CD14-positive monocyte (primary cell): Measurements from ENCODE around the gene CATSPERZ. TPM values are rescaled to one million over a fixed set of nuclear protein-coding genes. Genes with fewer than 3 reads are reported as not detected.

Source experiments
- DNase-seq, 3 donors: peaks; one replicate each; pipeline ENCODE4 v3.0.0-alpha.2; 2011 to 2022
- H2AFZ ChIP-seq: 2 replicates; pipeline ENCODE4 v1.6.0; 2012; ENCODE audit warnings: mild to moderate bottlenecking, low read depth, low read length, inconsistent platforms; ENCODE audit not compliant: insufficient read depth, poor library complexity, severe bottlenecking
- H3K27ac ChIP-seq, 2 donors: 1 replicate in 1 of 2; 2 replicates in 1 of 2; pipeline ENCODE4 v1.5.1; 2012 to 2013; ENCODE audit warnings: low read length in 2 of 2, control low read depth in 1 of 2, inconsistent platforms in 1 of 2, low read depth in 1 of 2, mild to moderate bottlenecking in 1 of 2
- H3K27me3 ChIP-seq, 2 donors: one replicate each; pipeline versions ENCODE4 v1.6.0 to v1.6.1; 2011 to 2013; ENCODE audit warnings: low read length in 2 of 2; ENCODE audit not compliant: control insufficient read depth in 2 of 2, insufficient read depth in 2 of 2
- H3K36me3 ChIP-seq, 2 donors: replicated peaks in 1 of 2; 1 replicate in 1 of 2; 2 replicates in 1 of 2; pipeline versions ENCODE4 v1.5.1 to v1.6.1; 2012 to 2013; ENCODE audit warnings: low read length in 2 of 2, control low read depth in 1 of 2, inconsistent platforms in 1 of 2, mild to moderate bottlenecking in 1 of 2; ENCODE audit not compliant: insufficient read depth in 2 of 2, control insufficient read depth in 1 of 2
- H3K4me1 ChIP-seq, 2 donors: 1 replicate in 1 of 2; 2 replicates in 1 of 2; pipeline versions ENCODE4 v1.5.1 to v1.6.1; 2012 to 2013; ENCODE audit warnings: low read length in 2 of 2, control low read depth in 1 of 2, inconsistent platforms in 1 of 2, mild to moderate bottlenecking in 1 of 2, moderate library complexity in 1 of 2; ENCODE audit not compliant: insufficient read depth in 2 of 2, control insufficient read depth in 1 of 2
- H3K4me2 ChIP-seq: replicated peaks from 2 replicates; pipeline ENCODE3; 2012; ENCODE audit warnings: low read length, moderate library complexity, mild to moderate bottlenecking; ENCODE audit not compliant: poor library complexity, severe bottlenecking; ENCODE audit errors: extremely low read depth
- H3K4me3 ChIP-seq, 3 experiments: fragments of 200-600 bp in 1 of 3; sonication (generic) in 1 of 3; replicated peaks in 1 of 3; 1 replicate in 2 of 3; 2 replicates in 1 of 3; pipeline ENCODE4 v1.5.1; 2011 to 2013; ENCODE audit warnings: low read length in 3 of 3, mild to moderate bottlenecking in 3 of 3, control low read depth in 2 of 3, low read depth in 2 of 3, inconsistent platforms in 1 of 3, moderate library complexity in 1 of 3
- H3K79me2 ChIP-seq: 2 replicates; pipeline ENCODE4 v1.6.0; 2012; ENCODE audit warnings: mild to moderate bottlenecking, control low read depth, inconsistent platforms, low read length, moderate library complexity; ENCODE audit not compliant: insufficient read depth
- H3K9ac ChIP-seq: 2 replicates; pipeline ENCODE4 v1.6.0; 2017; ENCODE audit warnings: low read length, mild to moderate bottlenecking; ENCODE audit not compliant: insufficient read depth, poor library complexity, severe bottlenecking
- H3K9me3 ChIP-seq, 2 donors: replicated peaks in 1 of 2; 1 replicate in 1 of 2; 2 replicates in 1 of 2; pipeline versions ENCODE4 v1.5.1 to v1.6.1; 2012 to 2013; ENCODE audit warnings: low read length in 2 of 2, control low read depth in 1 of 2; ENCODE audit not compliant: control insufficient read depth in 1 of 2, insufficient read depth in 1 of 2
- H4K20me1 ChIP-seq: 2 replicates; pipeline ENCODE4 v1.6.0; 2012; ENCODE audit warnings: mild to moderate bottlenecking, low read length, control low read depth, moderate library complexity; ENCODE audit not compliant: insufficient read depth
- H3K27ac Mint-ChIP-seq, 7 donors: one replicate each; pipeline ENCODE4 v1.8.0; 2020; ENCODE audit warnings: mild to moderate bottlenecking in 7 of 7, mixed read lengths in 7 of 7, moderate library complexity in 6 of 7, inconsistent platforms in 2 of 7
- H3K27me3 Mint-ChIP-seq, 3 donors: one replicate each; pipeline ENCODE4 v1.8.0; 2021 to 2022; ENCODE audit warnings: low read depth in 3 of 3, mild to moderate bottlenecking in 3 of 3, mixed read lengths in 3 of 3, moderate library complexity in 3 of 3, inconsistent platforms in 1 of 3
- H3K36me3 Mint-ChIP-seq, 2 donors: one replicate each; pipeline ENCODE4 v1.8.0; 2020; ENCODE audit warnings: mixed read lengths in 2 of 2, inconsistent platforms in 1 of 2, mild to moderate bottlenecking in 1 of 2
- H3K4me1 Mint-ChIP-seq: one replicate; pipeline ENCODE4 v1.8.0; 2020; ENCODE audit warnings: mild to moderate bottlenecking, mixed read lengths
- H3K4me3 Mint-ChIP-seq, 2 donors: one replicate each; pipeline ENCODE4 v1.8.0; 2020; ENCODE audit warnings: mild to moderate bottlenecking in 2 of 2, mixed read lengths in 2 of 2, moderate library complexity in 1 of 2
- H3K9me3 Mint-ChIP-seq, 7 donors: one replicate each; pipeline ENCODE4 v1.8.0; 2020 to 2022; ENCODE audit warnings: mixed read lengths in 7 of 7, mild to moderate bottlenecking in 6 of 7, moderate library complexity in 6 of 7, inconsistent platforms in 2 of 7
- WGBS: methylation state at CpG from one replicate; pipeline ENCODE4 v1.1.5; 2013; ENCODE audit warnings: missing lambda C conversion rate; ENCODE audit not compliant: insufficient coverage; 5-methylcytosine and 5-hydroxymethylcytosine counted together
- intact Hi-C, 2 donors: fragments of 100-400 bp; cut with micrococcal nuclease; formaldehyde crosslinking; loops; one replicate each; pipeline versions ENCODE4 v1.15.0 to v1.15.1; 2023
- polyA plus RNA-seq, 3 donors: library from polyadenylated mRNA; depleted of rRNA in 1 of 3; unstranded in 2 of 3; stranded (reverse) in 1 of 3; fragments of 300-500 nt in 2 of 3; fragments of >200 nt in 1 of 3; fragmentation: Illumina TruSeq in 2 of 3; gene quantifications; 1 replicate in 2 of 3; 2 replicates in 1 of 3; pipeline ENCODE4 v1.2.3, GENCODE V29; 2012 to 2021
- TF ChIP-seq, protein P1 (sequence below): fragments of 200-600 bp; IDR thresholded peaks from one replicate; pipeline ENCODE4 v1.8.0; 2022; ENCODE audit warnings: antibody characterized with exemption, mild to moderate bottlenecking

CATSPERZ gene
- polyA plus RNA-seq, 3 donors = not detected

DNA sequence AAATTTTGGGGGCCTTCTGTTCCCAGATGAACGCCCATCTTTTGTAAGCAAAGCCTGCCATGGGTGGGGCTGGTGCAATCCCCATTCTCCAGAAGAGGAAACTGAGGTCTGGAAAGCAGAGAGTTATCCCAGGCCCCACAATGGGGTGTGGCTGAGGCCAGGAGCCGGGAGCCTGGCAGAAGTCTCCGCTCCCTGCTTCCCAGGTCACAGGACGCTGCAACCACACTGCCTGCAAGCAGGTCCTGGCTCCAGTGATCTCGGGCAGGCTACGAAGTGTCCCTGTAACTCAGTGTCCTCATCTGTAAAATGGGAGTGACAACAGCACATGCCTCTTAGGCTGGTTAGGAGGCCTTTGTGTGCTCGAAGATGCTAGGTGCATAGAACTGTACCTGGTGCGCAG, 47.1 kb upstream of the CATSPERZ start:
- DNase-seq = no peak
- Mint-ChIP-seq H3K4me1 (peaks cover 30% of the 10 kb centered on the region), H3K36me3 (peaks cover 25 to 39% of the 10 kb centered on the region in 2 donors), H3K4me3 (peak overlapping the region; percentile 39 to 89), H3K9me3 (peaks cover 0 to under 1% (median 0%) of the 10 kb centered on the region in 7 donors), H3K27me3 (peaks cover 3 to 10% (median 8%) of the 10 kb centered on the region in 3 donors), H3K27ac (no peak overlapping the region)
- intact Hi-C loops = loop anchor here (2.0 to 5.0 kb wide), 2 partner anchors 16 to 34 kb away; partner anchors contain the start of gene GPR137 (in 1 of the 2)
- H3K36me3 ChIP-seq = peaks cover 27 to 38% of the 10 kb centered on the region in 2 donors
- peaks cover 28% of the 10 kb centered on the region for H4K20me1 ChIP-seq
- H3K27me3 ChIP-seq = no peaks in the 10 kb centered on the region
- no peaks in the 10 kb centered on the region for H3K9me3 ChIP-seq
- H3K4me1 ChIP-seq = peaks cover 25 to 39% of the 10 kb centered on the region in 2 donors
- H3K4me3 ChIP-seq = peak overlapping the region in 1 of 3 experiments; percentile 87
- TF ChIP-seq, protein P1, sequence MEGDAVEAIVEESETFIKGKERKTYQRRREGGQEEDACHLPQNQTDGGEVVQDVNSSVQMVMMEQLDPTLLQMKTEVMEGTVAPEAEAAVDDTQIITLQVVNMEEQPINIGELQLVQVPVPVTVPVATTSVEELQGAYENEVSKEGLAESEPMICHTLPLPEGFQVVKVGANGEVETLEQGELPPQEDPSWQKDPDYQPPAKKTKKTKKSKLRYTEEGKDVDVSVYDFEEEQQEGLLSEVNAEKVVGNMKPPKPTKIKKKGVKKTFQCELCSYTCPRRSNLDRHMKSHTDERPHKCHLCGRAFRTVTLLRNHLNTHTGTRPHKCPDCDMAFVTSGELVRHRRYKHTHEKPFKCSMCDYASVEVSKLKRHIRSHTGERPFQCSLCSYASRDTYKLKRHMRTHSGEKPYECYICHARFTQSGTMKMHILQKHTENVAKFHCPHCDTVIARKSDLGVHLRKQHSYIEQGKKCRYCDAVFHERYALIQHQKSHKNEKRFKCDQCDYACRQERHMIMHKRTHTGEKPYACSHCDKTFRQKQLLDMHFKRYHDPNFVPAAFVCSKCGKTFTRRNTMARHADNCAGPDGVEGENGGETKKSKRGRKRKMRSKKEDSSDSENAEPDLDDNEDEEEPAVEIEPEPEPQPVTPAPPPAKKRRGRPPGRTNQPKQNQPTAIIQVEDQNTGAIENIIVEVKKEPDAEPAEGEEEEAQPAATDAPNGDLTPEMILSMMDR = no peak
- peak overlapping the region; percentile 98 for H3K4me2 ChIP-seq
- no peak overlapping the region for H3K27ac ChIP-seq
- WGBS = 86% methylated on average over 7 of the region's 8 CpGs
- H3K9ac ChIP-seq = no peak overlapping the region
- no peak overlapping the region for H2AFZ ChIP-seq
- peaks cover 18% of the 10 kb centered on the region for H3K79me2 ChIP-seq

DNA sequence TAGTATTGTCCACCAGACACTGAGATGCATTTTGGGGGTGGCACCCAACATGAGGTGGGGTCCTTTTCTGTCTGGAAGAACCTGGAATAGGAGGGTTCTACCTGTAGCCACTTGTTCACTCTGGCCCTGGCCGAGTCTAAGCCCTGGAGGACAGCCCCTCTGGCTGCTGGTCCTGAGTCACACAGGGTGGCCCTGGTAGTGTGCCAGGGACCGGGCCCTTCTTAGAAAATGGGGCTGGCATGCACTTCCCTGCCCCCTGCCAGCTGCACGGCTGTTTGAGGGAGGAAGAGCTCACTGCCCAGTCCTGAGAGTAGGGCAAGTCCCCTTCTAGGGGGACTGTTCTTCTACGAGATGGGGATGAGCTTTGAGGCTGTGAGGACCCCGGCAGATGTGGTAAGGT, 46.7 kb upstream of the CATSPERZ start:
- intact Hi-C loops = loop anchor here (2.0 to 5.0 kb wide), 2 partner anchors 15 to 34 kb away; partner anchors contain the start of gene GPR137 (in 1 of the 2)
- Mint-ChIP-seq H3K36me3 (peaks cover 29 to 43% of the 10 kb centered on the region in 2 donors), H3K27ac (peak overlapping the region in 3 of 7 donors; percentile 26 to 50 (median 38))

More for the DNA sequence above, 46.7 kb upstream of the CATSPERZ start:
- Histone ChIP-seq H3K9ac (no peak overlapping the region), H3K79me2 (peaks cover 18% of the 10 kb centered on the region), H2AFZ (no peak overlapping the region), H3K4me3 (no peak overlapping the region), H3K4me2 (peak overlapping the region; percentile 98), H4K20me1 (peaks cover 28% of the 10 kb centered on the region), H3K9me3 (no peaks in the 10 kb centered on the region), H3K4me1 (peaks cover 25 to 36% of the 10 kb centered on the region in 2 donors), H3K27me3 (no peaks in the 10 kb centered on the region), H3K36me3 (peaks cover 31 to 42% of the 10 kb centered on the region in 2 donors), H3K27ac (no peak overlapping the region)
- peaks cover 0 to 1% (median 0%) of the 10 kb centered on the region in 7 donors for H3K9me3 Mint-ChIP-seq
- H3K4me1 Mint-ChIP-seq = peaks cover 28% of the 10 kb centered on the region
- peaks cover 3 to 10% (median 8%) of the 10 kb centered on the region in 3 donors for H3K27me3 Mint-ChIP-seq
- WGBS = 78% methylated on average over 2 of the region's 5 CpGs
- H3K4me3 Mint-ChIP-seq = peak overlapping the region in 1 of 2 donors; percentile 43
- TF ChIP-seq, protein P1 = no peak
- DNase-seq = no peak
